Thyroid gland (tissue), 4 donors: ENCODE results near the gene WWC1.

Source experiments
- POLR2A ChIP-seq, 2 donors: fragments of 450-650 bp; IDR thresholded peaks; one replicate each; pipeline ENCODE4 v1.6.1; 2017; ENCODE audit warnings: antibody characterized with exemption in 2 of 2, mild to moderate bottlenecking in 2 of 2, moderate library complexity in 1 of 2
- TF ChIP-seq, protein P1 (sequence below), 6 experiments: fragments of 200-600 bp in 3 of 6; fragments of 450-650 bp in 3 of 6; sonication (generic) in 3 of 6; IDR thresholded peaks; one replicate each; pipeline ENCODE4 v1.5.1; 2016 to 2019; ENCODE audit warnings: antibody characterized with exemption in 6 of 6, mild to moderate bottlenecking in 2 of 6, inconsistent platforms in 1 of 6, moderate library complexity in 1 of 6

DNA sequence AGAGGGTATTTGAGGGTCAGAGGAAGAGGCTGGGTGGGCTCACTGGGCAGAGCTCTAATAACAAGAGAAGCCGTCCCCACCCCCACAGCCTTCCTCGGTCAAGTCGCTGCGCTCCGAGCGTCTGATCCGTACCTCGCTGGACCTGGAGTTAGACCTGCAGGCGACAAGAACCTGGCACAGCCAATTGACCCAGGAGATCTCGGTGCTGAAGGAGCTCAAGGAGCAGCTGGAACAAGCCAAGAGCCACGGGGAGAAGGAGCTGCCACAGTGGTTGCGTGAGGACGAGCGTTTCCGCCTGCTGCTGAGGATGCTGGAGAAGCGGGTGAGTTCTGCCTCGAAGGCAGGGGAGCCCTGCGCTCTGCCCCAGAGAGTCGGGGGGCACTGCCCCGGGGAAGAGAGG, 173.2 kb downstream of the WWC1 start:
- TF ChIP-seq, protein P1, sequence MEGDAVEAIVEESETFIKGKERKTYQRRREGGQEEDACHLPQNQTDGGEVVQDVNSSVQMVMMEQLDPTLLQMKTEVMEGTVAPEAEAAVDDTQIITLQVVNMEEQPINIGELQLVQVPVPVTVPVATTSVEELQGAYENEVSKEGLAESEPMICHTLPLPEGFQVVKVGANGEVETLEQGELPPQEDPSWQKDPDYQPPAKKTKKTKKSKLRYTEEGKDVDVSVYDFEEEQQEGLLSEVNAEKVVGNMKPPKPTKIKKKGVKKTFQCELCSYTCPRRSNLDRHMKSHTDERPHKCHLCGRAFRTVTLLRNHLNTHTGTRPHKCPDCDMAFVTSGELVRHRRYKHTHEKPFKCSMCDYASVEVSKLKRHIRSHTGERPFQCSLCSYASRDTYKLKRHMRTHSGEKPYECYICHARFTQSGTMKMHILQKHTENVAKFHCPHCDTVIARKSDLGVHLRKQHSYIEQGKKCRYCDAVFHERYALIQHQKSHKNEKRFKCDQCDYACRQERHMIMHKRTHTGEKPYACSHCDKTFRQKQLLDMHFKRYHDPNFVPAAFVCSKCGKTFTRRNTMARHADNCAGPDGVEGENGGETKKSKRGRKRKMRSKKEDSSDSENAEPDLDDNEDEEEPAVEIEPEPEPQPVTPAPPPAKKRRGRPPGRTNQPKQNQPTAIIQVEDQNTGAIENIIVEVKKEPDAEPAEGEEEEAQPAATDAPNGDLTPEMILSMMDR (IDR thresholded peaks at IDR 0.05), result no peak
- TF ChIP-seq POLR2A (IDR thresholded peaks at IDR 0.05), result no peak
